Stimulated activated CD8-positive, alpha-beta memory T cell treated with anti-CD3 and anti-CD28 coated beads, Interleukin-4, amount 100 ng/mL, for 1 hour (primary cell): ENCODE measurements around the gene CACNB2.

ENCODE experiments used
- DNase-seq, 2 donors: peaks; one replicate each; pipeline ENCODE4 v3.0.0-alpha.2; 2020; ENCODE audit warnings: low read depth in 2 of 2, low spot score in 1 of 2

The CACNB2 gene

GRCh38 chr10:18224626-18225445 lies 84.6 kb downstream of the CACNB2 start:
- no peak for DNase-seq

- no peak for DNase-seq
These were observed 86.1 kb downstream of the CACNB2 start for GRCh38 chr10:18226336-18226735.

GRCh38 chr10:18229826-18230225 lies 89.6 kb downstream of the CACNB2 start:
- no peak for DNase-seq

GRCh38 chr10:18230794-18231193 lies 90.6 kb downstream of the CACNB2 start:
- no peak for DNase-seq

- no peak for DNase-seq
These were observed 91.3 kb downstream of the CACNB2 start for GRCh38 chr10:18231480-18231879.

- DNase-seq: no peak
These were observed 93.6 kb downstream of the CACNB2 start for GRCh38 chr10:18233775-18234174.

GRCh38 chr10:18235477-18235876 lies 95.3 kb downstream of the CACNB2 start:
- DNase-seq: no peak

GRCh38 chr10:18236756-18237155 lies 96.5 kb downstream of the CACNB2 start:
- DNase-seq: no peak

GRCh38 chr10:18238870-18239485 lies 98.8 kb downstream of the CACNB2 start:
- DNase-seq: no peak

- no peak for DNase-seq
These were observed 100.1 kb downstream of the CACNB2 start for GRCh38 chr10:18240185-18240882.

GRCh38 chr10:18246967-18247366 lies 106.7 kb downstream of the CACNB2 start:
- no peak for DNase-seq

GRCh38 chr10:18252086-18252485 lies 111.9 kb downstream of the CACNB2 start:
- no peak for DNase-seq

GRCh38 chr10:18254086-18254485 lies 113.9 kb downstream of the CACNB2 start:
- no peak for DNase-seq

GRCh38 chr10:18254692-18255091 lies 114.5 kb downstream of the CACNB2 start:
- no peak for DNase-seq

GRCh38 chr10:18260310-18260922 lies 120.2 kb downstream of the CACNB2 start:
- DNase-seq: no peak

- no peak for DNase-seq
These were observed 120.9 kb downstream of the CACNB2 start for GRCh38 chr10:18261063-18261610.

GRCh38 chr10:18261768-18262231 lies 121.6 kb downstream of the CACNB2 start:
- no peak for DNase-seq

GRCh38 chr10:18264466-18265050 lies 124.3 kb downstream of the CACNB2 start:
- no peak for DNase-seq

GRCh38 chr10:18268005-18268404 lies 127.8 kb downstream of the CACNB2 start:
- no peak for DNase-seq

- DNase-seq: no peak
These were observed 131.3 kb downstream of the CACNB2 start for GRCh38 chr10:18271491-18271890.

GRCh38 chr10:18273039-18273438 lies 132.8 kb downstream of the CACNB2 start:
- no peak for DNase-seq
